K562 (cell line): Measurements from ENCODE around the gene SCRN2.

ENCODE experiments used
- CEBPB ChIP-seq: fragments of 450-650 bp; IDR thresholded peaks from 2 replicates; pipeline ENCODE4 v1.6.1; 2016; ENCODE audit warnings: missing genetic modification characterization, missing compliant biosample characterization
- ELF4 ChIP-seq: fragments of 450-650 bp; formaldehyde crosslinking; IDR thresholded peaks from 2 replicates; pipeline ENCODE4 v1.4.0; 2022; ENCODE audit warnings: missing genetic modification characterization
- NBN ChIP-seq: fragments of 450-650 bp; IDR thresholded peaks from 2 replicates; pipeline ENCODE4 v1.6.1; 2016; ENCODE audit warnings: low read depth, mild to moderate bottlenecking
- NFYB ChIP-seq: IDR thresholded peaks from 2 replicates; pipeline ENCODE4 v1.6.1; 2011; ENCODE audit warnings: mild to moderate bottlenecking, moderate library complexity; ENCODE audit not compliant: insufficient read length; ENCODE audit errors: extremely low read depth
- NR2C1 ChIP-seq, 2 experiments: fragments of 450-650 bp; IDR thresholded peaks; 2 replicates each; pipeline ENCODE4 v1.6.1; 2017; ENCODE audit warnings: mild to moderate bottlenecking in 2 of 2, antibody characterized with exemption in 1 of 2, inconsistent platforms in 1 of 2, missing compliant biosample characterization in 1 of 2, missing genetic modification characterization in 1 of 2
- TAF1 ChIP-seq: IDR thresholded peaks from 2 replicates; pipeline ENCODE4 v1.6.1; 2011; ENCODE audit warnings: mild to moderate bottlenecking, low read length, moderate library complexity; ENCODE audit not compliant: insufficient read depth, control insufficient read depth, severe bottlenecking; ENCODE audit errors: extremely low read depth
- ZNF217 ChIP-seq: sonication (generic); formaldehyde crosslinking; IDR thresholded peaks from 2 replicates; pipeline ENCODE4 v1.8.0; 2022; ENCODE audit warnings: mild to moderate bottlenecking, missing genetic modification reagents
- TF ChIP-seq, protein P1 (sequence below): sonication (generic); formaldehyde crosslinking; IDR thresholded peaks from 2 replicates; pipeline ENCODE4 v1.9.0; 2022; ENCODE audit warnings: mild to moderate bottlenecking, missing genetic modification reagents

DNA sequence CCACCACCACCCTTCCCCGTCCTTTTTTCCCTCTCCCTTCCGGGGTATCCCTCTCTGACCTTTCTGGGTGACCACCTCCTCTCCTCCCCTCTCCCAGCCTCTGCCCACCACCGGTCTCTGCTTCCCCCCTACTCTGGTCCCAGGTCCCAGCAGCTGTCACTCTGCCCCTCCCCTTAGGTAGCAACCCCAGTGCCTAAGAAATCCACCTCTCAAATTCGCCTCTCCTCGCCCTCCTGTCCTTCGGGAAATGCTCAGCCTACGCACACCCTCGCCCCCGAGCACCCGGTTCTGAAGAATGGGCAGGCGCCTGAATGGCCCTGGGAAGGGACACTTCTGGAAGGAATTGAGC lies 10.7 kb upstream of the SCRN2 start:
- no peak for TF ChIP-seq TAF1
- no peak for TF ChIP-seq ZNF217 (CRISPR knock-in tag)
- TF ChIP-seq CEBPB = no peak
- no peak; the same call in 1 of the 2 replicates for TF ChIP-seq NR2C1 (IDR thresholded peaks at IDR 0.05)
- TF ChIP-seq NR2C1 (tag; IDR thresholded peaks at IDR 0.05) = no peak
- TF ChIP-seq, protein P1, sequence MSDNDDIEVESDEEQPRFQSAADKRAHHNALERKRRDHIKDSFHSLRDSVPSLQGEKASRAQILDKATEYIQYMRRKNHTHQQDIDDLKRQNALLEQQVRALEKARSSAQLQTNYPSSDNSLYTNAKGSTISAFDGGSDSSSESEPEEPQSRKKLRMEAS (CRISPR knock-in tag) = no peak
- no peak for TF ChIP-seq NBN
- TF ChIP-seq NFYB = no peak
- no peak for TF ChIP-seq ELF4 (CRISPR knock-in tag)
